Activated naive CD8-positive, alpha-beta T cell treated with anti-CD3 and anti-CD28 coated beads, Interleukin-2, amount 50 U/mL, for 24 hours (primary cell): ENCODE results near the gene LMTK2.

Experiments
- ATAC-seq: fragments of 150-1000 bp; cut with Tn5 transposase; one replicate; pipeline ENCODE4 v1.10.0; 2021
- DNase-seq: peaks from one replicate; pipeline ENCODE4 v3.0.0; 2021
- H3K27ac Mint-ChIP-seq: one replicate; pipeline ENCODE4 v1.8.0; 2021; ENCODE audit warnings: mild to moderate bottlenecking, mixed read lengths
- H3K27me3 Mint-ChIP-seq: one replicate; pipeline ENCODE4 v1.8.0; 2021; ENCODE audit warnings: mixed read lengths
- H3K36me3 Mint-ChIP-seq: one replicate; pipeline ENCODE4 v1.8.0; 2021; ENCODE audit warnings: low read depth, mixed read lengths
- H3K4me1 Mint-ChIP-seq: one replicate; pipeline ENCODE4 v1.8.0; 2021; ENCODE audit warnings: mixed read lengths
- H3K4me3 Mint-ChIP-seq: one replicate; pipeline ENCODE4 v1.8.0; 2021; ENCODE audit warnings: mild to moderate bottlenecking, moderate library complexity, mixed read lengths
- H3K9me3 Mint-ChIP-seq: one replicate; pipeline ENCODE4 v1.8.0; 2021; ENCODE audit warnings: mixed read lengths

Gene LMTK2

DNA sequence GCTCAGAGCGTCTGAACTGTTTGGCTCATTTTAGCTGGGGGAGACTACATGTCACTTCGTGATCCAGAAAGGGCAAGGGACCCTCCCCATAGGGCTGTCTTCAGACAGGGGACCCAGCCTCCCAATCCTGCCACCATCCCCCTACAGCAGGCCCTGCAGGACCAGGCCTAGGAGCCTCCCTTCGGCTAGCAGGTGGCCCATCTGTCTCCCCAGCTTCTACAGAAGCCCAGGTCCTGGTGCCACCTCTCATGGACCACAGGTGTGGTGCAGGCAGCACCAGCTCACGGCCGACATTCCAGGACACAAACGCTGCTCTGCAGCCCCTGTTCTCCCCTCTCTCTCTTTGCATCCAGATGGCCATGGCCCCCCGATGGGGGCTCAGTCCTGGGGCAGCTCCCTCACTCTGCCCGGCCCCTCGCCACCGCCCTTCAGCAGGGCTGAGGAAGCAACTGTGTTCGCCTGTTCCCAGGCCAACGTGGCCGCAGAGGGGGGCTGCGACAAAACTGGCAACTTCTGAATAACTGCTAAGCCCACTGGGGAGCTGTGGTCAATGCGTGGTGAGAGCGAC, 135.1 kb downstream of the LMTK2 start:
- no peak for DNase-seq
- Mint-ChIP-seq H3K27me3 (no peaks in the 10 kb centered on the region), H3K4me1 (no peaks in the 10 kb centered on the region), H3K27ac (no peak overlapping the region), H3K9me3 (no peaks in the 10 kb centered on the region), H3K36me3 (peaks cover 6% of the 10 kb centered on the region), H3K4me3 (no peak overlapping the region)
- ATAC-seq, result no peak

- H3K4me3 Mint-ChIP-seq, result no peak overlapping the region
- H3K27me3 Mint-ChIP-seq, result no peaks in the 10 kb centered on the region
- DNase-seq (no peak), ATAC-seq (no peak)
- no peak overlapping the region for H3K27ac Mint-ChIP-seq
- H3K4me1 Mint-ChIP-seq, result peaks cover 2% of the 10 kb centered on the region
- H3K36me3 Mint-ChIP-seq, result peaks cover 6% of the 10 kb centered on the region
- no peaks in the 10 kb centered on the region for H3K9me3 Mint-ChIP-seq
Observed at GRCh38 chr7:98242342-98242741, 135.7 kb downstream of the LMTK2 start.

DNA sequence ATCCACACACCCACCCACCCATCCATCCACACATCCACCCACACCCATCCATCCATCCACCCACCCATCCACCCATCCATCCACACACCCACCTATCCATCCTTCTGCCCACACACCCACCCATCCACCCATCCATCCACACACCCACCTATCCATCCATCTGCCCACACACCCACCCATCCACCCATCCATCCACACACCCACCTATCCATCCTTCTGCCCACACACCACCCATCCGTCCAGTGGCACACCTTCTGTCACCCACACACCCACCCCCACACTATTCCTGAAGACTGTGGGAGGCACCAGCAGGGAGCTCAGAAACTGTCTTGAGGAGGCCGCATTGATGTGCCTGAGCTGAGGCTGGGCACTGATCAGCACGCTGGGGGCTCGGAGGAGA, 136.3 kb downstream of the LMTK2 start:
- ATAC-seq (no peak), DNase-seq (no peak)
- Mint-ChIP-seq H3K27ac (no peak overlapping the region), H3K4me1 (peaks cover 4% of the 10 kb centered on the region), H3K36me3 (peaks cover 7% of the 10 kb centered on the region), H3K9me3 (no peaks in the 10 kb centered on the region), H3K27me3 (no peaks in the 10 kb centered on the region), H3K4me3 (no peak overlapping the region)

DNA sequence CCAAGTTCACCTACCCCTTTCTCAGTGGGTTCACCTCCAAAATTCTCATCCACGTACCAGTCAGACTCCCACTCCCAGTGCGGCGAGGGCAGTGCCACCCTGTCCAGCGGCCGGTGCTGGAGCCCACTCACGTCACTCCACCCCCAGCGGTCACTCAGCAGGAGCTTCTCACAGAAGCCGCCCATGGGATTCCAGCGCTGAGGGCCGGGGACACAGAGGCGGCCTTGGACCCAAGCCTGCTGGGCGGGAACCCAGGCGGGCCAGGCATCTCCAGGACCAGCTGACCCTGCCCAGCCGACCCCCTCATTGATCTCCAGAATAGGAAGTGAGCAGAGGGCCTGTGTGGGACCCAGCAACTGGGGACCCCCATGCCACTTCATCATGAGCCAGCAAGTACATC, 138.2 kb downstream of the LMTK2 start:
- Mint-ChIP-seq H3K27ac (no peak overlapping the region), H3K36me3 (peaks cover 12% of the 10 kb centered on the region), H3K4me1 (peaks cover 16% of the 10 kb centered on the region), H3K27me3 (no peaks in the 10 kb centered on the region), H3K9me3 (no peaks in the 10 kb centered on the region), H3K4me3 (no peak overlapping the region)
- ATAC-seq, result no peak
- no peak for DNase-seq

DNA sequence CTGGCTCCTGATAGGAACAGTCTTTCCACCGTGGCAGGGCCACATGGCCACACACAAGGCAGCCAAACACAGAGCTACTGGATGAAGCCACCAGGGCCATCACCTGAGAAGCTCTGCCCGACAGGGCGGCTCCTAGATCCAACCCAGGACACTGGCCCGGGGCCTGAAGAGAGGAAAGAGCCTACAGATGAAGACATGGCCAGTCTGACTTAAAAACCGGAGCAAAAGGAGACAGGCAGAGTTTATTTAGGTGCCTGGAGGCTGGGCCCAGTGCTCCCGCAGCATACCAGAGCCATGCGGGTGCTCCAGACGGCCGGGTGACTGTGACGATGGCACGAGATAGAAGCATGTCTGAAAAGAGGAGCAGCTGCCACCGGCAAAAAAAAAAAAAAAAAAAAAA, 141.5 kb downstream of the LMTK2 start:
- Mint-ChIP-seq H3K27me3 (no peaks in the 10 kb centered on the region), H3K27ac (peak overlapping the region; percentile 64), H3K4me3 (no peak overlapping the region), H3K36me3 (peaks cover 9% of the 10 kb centered on the region), H3K9me3 (no peaks in the 10 kb centered on the region), H3K4me1 (peaks cover 40% of the 10 kb centered on the region)
- ATAC-seq (no peak), DNase-seq (no peak)

- Mint-ChIP-seq H3K27ac (peak overlapping the region; percentile 73), H3K4me3 (no peak overlapping the region), H3K4me1 (peaks cover 43% of the 10 kb centered on the region), H3K36me3 (peaks cover 9% of the 10 kb centered on the region), H3K9me3 (no peaks in the 10 kb centered on the region), H3K27me3 (no peaks in the 10 kb centered on the region)
- no peak for ATAC-seq
- peak; percentile 4 for DNase-seq
Observed at GRCh38 chr7:98249106-98249505, 142.4 kb downstream of the LMTK2 start.

DNA sequence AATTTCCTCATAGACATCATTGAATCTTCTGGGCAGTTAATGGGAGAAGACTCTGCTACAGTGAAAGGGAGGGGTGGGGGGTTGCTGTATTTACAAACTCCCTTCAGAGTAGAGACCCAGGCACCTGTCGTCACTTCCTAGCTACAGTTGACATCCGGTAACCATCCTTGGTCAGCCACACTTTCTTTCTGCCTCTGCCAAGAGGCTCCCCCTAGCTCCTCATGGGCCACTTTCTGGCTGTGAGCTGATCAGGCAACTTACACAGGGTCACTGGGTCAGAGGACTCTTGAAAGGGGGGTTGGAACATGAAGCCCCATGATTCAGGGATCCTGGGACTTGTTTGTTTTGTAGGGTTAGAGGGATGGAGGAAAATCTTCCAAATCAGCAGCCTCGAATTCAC, 144.1 kb downstream of the LMTK2 start:
- ATAC-seq, result peak; percentile 29
- DNase-seq, result peak; percentile 37
- peak overlapping the region; percentile 96 for H3K4me3 Mint-ChIP-seq
- H3K27ac Mint-ChIP-seq, result peak overlapping the region; percentile 93
- peaks cover 51% of the 10 kb centered on the region for H3K4me1 Mint-ChIP-seq
- no peaks in the 10 kb centered on the region for H3K9me3 Mint-ChIP-seq
- no peaks in the 10 kb centered on the region for H3K27me3 Mint-ChIP-seq
- H3K36me3 Mint-ChIP-seq, result peaks cover 9% of the 10 kb centered on the region

DNA sequence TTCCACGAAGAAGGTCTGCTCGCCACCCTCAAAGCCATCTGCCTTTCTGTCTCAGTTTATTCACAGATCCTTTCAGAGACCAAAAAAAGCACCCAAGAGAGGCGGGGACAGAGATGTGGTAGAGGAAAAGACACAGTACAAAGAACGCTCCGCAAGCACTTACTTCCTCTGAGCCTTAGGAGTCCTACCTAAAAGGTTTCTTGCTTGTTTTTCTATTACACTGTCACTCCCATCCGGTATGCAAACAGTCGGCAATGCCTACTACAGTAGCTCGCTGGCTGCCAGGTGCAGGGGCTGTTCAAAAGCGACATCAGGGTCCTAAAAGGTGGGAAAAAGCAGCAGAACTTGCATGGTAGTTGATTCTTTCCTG, 144.6 kb downstream of the LMTK2 start:
- Mint-ChIP-seq H3K9me3 (no peaks in the 10 kb centered on the region), H3K4me1 (peaks cover 53% of the 10 kb centered on the region), H3K27ac (peak overlapping the region; percentile 93), H3K36me3 (peaks cover 10% of the 10 kb centered on the region), H3K4me3 (peak overlapping the region; percentile 96), H3K27me3 (no peaks in the 10 kb centered on the region)
- peak; percentile 7 for DNase-seq
- no peak for ATAC-seq

DNA sequence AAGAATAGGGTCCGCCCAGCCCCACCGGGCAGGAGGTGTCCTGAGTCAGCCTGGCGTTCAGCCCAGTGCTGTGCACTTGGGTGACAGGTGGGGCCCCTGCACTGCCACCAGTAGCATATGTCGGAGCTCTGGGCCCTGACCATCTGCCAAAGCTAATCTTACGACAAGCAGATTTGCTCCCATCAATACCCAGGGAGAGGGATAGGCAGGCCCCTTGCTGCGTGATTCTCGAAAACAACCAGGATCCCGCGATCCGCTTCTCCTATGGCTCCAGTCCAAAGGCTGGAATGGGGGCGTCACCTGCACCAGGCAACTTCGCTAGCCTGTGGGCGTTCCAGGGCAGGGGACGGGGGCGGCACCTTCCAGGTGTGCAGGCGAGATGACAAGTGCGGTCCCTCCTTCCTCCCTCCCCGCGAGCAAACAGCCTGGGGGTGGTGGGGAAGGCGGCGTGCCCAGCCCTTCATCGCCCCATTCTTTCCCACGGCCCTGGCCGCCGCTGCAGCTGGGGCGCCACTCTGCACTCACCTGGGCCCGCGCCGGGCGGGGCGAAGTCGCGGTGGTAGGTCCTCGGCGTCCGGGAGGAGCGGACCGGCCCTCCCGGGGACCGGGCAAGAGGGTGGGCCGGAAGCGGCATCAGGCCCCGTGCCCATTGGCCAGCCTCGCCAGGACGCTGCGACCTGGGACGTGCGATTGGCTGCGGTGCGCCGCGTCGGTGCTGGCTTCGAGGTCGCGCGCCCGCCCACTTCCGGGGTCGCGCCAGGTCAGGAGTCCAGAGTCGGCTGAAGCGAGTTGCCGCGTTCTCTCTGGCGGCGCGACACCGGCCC, 145.2 kb downstream of the LMTK2 start, which contains the start of gene TECPR1:
Gene TECPR1 (minus strand): TSS at position 632 of the 824 bp plus-strand sequence. CDS start 6,086 bp downstream, outside the sequence.
- H3K4me3 Mint-ChIP-seq, result peak within 1 kb of the TSS; percentile 96
- peak; percentile 98 for ATAC-seq
- no peaks in the 10 kb centered on the region for H3K9me3 Mint-ChIP-seq
- peak within 1 kb of the TSS; percentile 93 for H3K27ac Mint-ChIP-seq
- H3K36me3 Mint-ChIP-seq, result peaks cover 16% of the 10 kb centered on the region
- peaks cover 55% of the 10 kb centered on the region for H3K4me1 Mint-ChIP-seq
- peak; percentile 92 for DNase-seq
- no peaks in the 10 kb centered on the region for H3K27me3 Mint-ChIP-seq

DNA sequence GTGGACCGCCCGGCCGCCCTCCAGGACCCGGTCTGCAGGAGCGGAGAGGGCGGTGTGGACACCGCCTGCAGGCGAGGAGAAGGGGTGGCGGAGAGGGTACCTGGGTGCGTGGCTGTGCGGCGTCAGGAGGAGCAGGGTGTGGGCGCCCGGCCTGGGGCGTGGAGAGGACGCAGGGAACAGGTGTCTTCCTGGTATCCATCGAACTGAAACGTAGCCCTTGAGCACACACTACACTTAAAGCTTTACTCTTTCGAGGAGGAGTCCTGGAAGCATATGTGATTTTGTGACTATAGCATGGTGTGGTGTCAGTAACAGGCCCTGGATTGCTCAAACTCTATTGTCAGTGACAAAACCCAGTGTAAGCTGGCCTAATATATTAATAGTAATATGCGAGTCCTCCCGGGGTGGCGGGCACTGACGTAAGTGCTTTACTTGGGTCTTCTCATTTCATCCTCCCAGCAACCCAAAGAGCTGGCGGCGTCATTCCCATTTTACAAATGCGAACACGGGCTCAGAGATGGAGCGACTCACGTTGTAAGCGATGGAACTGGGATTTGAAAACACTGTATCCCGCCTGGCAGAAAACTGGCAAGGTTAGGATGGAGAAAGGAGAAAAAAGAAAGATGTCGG, 145.9 kb downstream of the LMTK2 start:
- ATAC-seq (peak; percentile 26), DNase-seq (no peak)
- Mint-ChIP-seq H3K36me3 (peaks cover 18% of the 10 kb centered on the region), H3K4me3 (peak overlapping the region; percentile 96), H3K27me3 (no peaks in the 10 kb centered on the region), H3K27ac (peak overlapping the region; percentile 92), H3K4me1 (peaks cover 52% of the 10 kb centered on the region), H3K9me3 (no peaks in the 10 kb centered on the region)

DNA sequence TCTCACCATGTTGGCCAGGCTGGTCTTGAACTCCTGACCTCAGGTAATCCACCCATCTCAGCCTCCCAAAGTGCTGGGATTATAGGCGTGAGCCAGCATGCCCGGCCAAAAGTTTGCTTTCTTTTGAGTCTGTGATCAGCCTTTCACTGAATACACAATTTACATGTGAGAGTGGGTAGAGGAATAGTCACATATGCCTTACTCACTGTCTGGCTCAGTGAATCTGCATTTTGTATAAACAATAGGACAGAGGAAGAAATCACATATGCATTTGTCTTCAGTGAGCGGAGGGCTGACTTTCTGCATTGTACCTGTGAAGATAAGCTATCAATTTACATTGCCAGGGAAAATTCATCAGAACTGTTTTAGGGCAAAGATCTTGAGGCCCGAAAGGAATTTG, 147.9 kb downstream of the LMTK2 start:
- Mint-ChIP-seq H3K36me3 (peaks cover 17% of the 10 kb centered on the region), H3K9me3 (no peaks in the 10 kb centered on the region), H3K4me3 (no peak overlapping the region), H3K4me1 (peaks cover 42% of the 10 kb centered on the region), H3K27ac (no peak overlapping the region), H3K27me3 (no peaks in the 10 kb centered on the region)
- ATAC-seq, result no peak
- DNase-seq, result no peak

DNA sequence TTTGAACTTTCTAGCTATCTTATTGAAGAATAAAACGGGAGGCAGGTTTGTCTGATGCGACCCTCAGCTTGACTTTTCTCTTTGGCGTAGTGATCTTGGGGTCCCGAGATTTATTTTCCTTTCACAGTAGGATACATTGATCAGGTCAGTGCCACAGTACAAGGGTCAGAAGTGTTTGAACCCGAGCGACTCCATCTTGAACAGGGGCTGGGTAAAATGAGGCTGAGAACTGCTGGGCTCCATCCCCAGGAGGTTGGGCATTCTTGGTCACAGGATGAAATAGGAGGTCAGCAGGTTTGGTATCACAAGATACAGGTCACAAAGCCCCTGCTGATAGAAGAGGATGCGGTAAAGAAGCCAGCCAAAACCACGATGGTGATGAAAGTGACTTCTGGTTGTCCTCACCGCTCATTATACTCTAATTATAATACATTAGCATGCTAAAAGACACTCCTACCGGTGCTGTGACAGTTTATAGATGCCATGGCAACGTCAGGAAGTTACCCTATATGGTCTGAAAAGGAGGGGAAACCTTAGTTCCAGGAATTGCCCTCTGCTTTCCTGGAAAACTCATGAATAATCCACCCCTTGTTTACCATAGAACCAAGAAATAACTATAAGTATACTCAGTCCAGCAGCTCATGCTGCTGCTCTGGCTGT, 148.4 kb downstream of the LMTK2 start:
- peaks cover 16% of the 10 kb centered on the region for H3K36me3 Mint-ChIP-seq
- no peak overlapping the region for H3K4me3 Mint-ChIP-seq
- peaks cover 37% of the 10 kb centered on the region for H3K4me1 Mint-ChIP-seq
- no peaks in the 10 kb centered on the region for H3K9me3 Mint-ChIP-seq
- H3K27me3 Mint-ChIP-seq, result no peaks in the 10 kb centered on the region
- ATAC-seq (no peak), DNase-seq (no peak)
- no peak overlapping the region for H3K27ac Mint-ChIP-seq

GRCh38 chr7:98256431-98256830, 149.8 kb downstream of the LMTK2 start:
- H3K9me3 Mint-ChIP-seq, result no peaks in the 10 kb centered on the region
- H3K36me3 Mint-ChIP-seq, result peaks cover 21% of the 10 kb centered on the region
- no peak overlapping the region for H3K4me3 Mint-ChIP-seq
- ATAC-seq (no peak), DNase-seq (no peak)
- H3K27ac Mint-ChIP-seq, result peak overlapping the region; percentile 46
- H3K27me3 Mint-ChIP-seq, result no peaks in the 10 kb centered on the region
- H3K4me1 Mint-ChIP-seq, result peaks cover 25% of the 10 kb centered on the region

DNA sequence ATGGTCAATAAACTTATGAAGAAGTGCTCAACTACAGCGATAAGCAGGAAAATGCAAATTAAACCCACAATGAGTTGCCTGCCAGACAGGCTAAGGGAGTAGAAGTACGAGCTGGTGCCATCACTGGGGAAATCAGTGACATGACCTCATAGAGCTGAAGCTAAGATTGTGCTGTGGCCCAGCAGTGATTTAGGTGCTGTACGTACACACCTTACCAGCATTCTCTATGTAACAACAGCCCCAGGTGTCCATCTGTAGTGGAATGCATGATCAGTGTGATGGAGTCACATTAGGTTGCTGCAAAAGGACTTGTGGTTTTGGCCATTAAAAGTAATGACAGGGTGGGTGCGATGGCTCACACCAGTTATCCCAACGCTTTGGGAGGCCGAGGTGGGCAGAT, 151.0 kb downstream of the LMTK2 start:
- Mint-ChIP-seq H3K27me3 (no peaks in the 10 kb centered on the region), H3K36me3 (peaks cover 31% of the 10 kb centered on the region), H3K4me1 (peaks cover 18% of the 10 kb centered on the region), H3K9me3 (no peaks in the 10 kb centered on the region), H3K27ac (no peak overlapping the region), H3K4me3 (no peak overlapping the region)
- ATAC-seq (no peak), DNase-seq (no peak)
